Chondrocyte (in vitro differentiated cells): Measurements from ENCODE around the gene CDCA7. TPM values are rescaled to one million over a fixed set of nuclear protein-coding genes. Genes with fewer than 3 reads are reported as not detected.

Experiments
- DNase-seq: peaks from one replicate; pipeline ENCODE4 v3.0.0; 2021; ENCODE audit warnings: mixed read lengths, low spot score
- H3K27ac Mint-ChIP-seq: one replicate; pipeline ENCODE4 v1.8.0; 2021; ENCODE audit warnings: mild to moderate bottlenecking, moderate library complexity, mixed read lengths; ENCODE audit not compliant: unreplicated experiment
- H3K27me3 Mint-ChIP-seq: 2 replicates; pipeline ENCODE4 v1.8.0; 2021; ENCODE audit warnings: low read depth, mixed read lengths
- H3K36me3 Mint-ChIP-seq: 2 replicates; pipeline ENCODE4 v1.8.0; 2021; ENCODE audit warnings: low read depth, mixed read lengths
- H3K4me1 Mint-ChIP-seq: 2 replicates; pipeline ENCODE4 v1.8.0; 2021; ENCODE audit warnings: low read depth, mild to moderate bottlenecking, mixed read lengths
- H3K4me3 Mint-ChIP-seq: one replicate; pipeline ENCODE4 v1.8.0; 2021; ENCODE audit warnings: mild to moderate bottlenecking, moderate library complexity, mixed read lengths; ENCODE audit not compliant: unreplicated experiment
- H3K9me3 Mint-ChIP-seq: 2 replicates; pipeline ENCODE4 v1.8.0; 2021; ENCODE audit warnings: low read depth, mixed read lengths
- CTCF ChIP-seq: fragments of 200-600 bp; sonication (generic); IDR thresholded peaks from 2 replicates; pipeline ENCODE4 v1.5.0; 2021; ENCODE audit warnings: antibody characterized with exemption, mild to moderate bottlenecking, moderate library complexity
- total RNA-seq: library from RNA; stranded (reverse); gene quantifications from 3 replicates; pipeline ENCODE4 v1.2.1, GENCODE V29; 2021

CDCA7 gene
- total RNA-seq, 1 donor from 2014 or later, result 5.4 TPM

- Mint-ChIP-seq H3K9me3 (no peaks in the 10 kb centered on the region), H3K36me3 (no peaks in the 10 kb centered on the region), H3K4me3 (peak overlapping the region; percentile 59), H3K4me1 (peaks cover 17% of the 10 kb centered on the region), H3K27ac (no peak overlapping the region), H3K27me3 (peaks cover 22% of the 10 kb centered on the region)
- no peak for TF ChIP-seq CTCF
- DNase-seq, result no peak
Measured at GRCh38 chr2:173401716-173402326, 47.1 kb downstream of the CDCA7 start.

DNA sequence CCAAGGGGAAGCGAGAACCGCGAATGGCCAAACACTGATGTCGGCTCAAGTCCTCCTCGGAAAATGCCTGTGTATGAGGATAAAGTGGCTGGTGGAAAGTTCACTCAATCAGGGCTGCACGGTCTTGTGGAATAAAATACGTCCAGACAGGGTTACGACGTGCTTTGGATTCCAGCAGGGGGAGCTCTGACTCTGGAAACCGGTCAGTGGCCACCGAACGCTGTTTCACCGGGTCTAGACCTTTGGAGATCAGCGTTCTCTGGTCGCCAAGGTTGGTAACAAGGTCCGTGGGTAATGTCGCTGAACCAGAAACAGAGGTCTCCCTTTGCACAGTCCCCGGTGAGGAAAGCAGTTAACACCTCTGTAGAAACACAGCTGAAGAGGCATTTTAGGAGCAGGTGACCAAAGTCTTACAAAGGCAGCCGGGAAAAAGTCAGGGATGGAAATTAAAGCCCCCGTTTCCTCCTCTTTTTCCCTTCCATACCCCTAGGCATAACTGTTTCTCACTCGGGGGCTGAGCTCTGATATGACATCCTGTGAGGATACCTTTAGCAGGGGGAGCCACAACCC lies 47.8 kb downstream of the CDCA7 start:
- DNase-seq, result no peak
- peak; percentile 97 for TF ChIP-seq CTCF
- peaks cover 17% of the 10 kb centered on the region for H3K4me1 Mint-ChIP-seq
- peaks cover 22% of the 10 kb centered on the region for H3K27me3 Mint-ChIP-seq
- H3K36me3 Mint-ChIP-seq, result no peaks in the 10 kb centered on the region
- no peaks in the 10 kb centered on the region for H3K9me3 Mint-ChIP-seq
- peak overlapping the region; percentile 59 for H3K4me3 Mint-ChIP-seq
- no peak overlapping the region for H3K27ac Mint-ChIP-seq

GRCh38 chr2:173404841-173405750 lies 50.4 kb downstream of the CDCA7 start:
- no peak for TF ChIP-seq CTCF
- no peaks in the 10 kb centered on the region for H3K36me3 Mint-ChIP-seq
- H3K4me3 Mint-ChIP-seq, result no peak overlapping the region
- no peaks in the 10 kb centered on the region for H3K9me3 Mint-ChIP-seq
- no peak overlapping the region for H3K27ac Mint-ChIP-seq
- peaks cover 15% of the 10 kb centered on the region for H3K27me3 Mint-ChIP-seq
- DNase-seq, result no peak
- H3K4me1 Mint-ChIP-seq, result peaks cover 17% of the 10 kb centered on the region

DNA sequence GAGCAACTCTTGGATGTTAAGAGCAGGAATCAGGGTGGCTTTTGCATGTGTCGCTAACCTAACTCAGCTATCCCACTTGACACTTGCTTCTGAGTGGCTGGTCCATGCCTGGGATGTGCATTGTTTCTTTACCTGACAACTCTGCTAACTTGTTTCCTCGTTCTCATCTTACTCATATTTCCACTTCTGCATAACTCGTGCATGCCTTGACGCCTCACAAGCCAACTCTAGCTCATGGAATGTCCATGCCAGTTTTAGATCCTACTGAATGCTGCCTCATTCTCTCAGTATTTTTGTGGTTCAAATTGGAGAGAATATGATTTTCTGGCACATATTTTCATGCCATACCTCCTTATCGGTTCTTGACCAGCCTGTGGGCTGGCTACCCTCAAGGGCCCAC lies 52.5 kb downstream of the CDCA7 start:
- DNase-seq, result no peak
- Mint-ChIP-seq H3K4me3 (no peak overlapping the region), H3K27ac (no peak overlapping the region), H3K36me3 (no peaks in the 10 kb centered on the region), H3K4me1 (peaks cover 5% of the 10 kb centered on the region), H3K27me3 (peaks cover 5% of the 10 kb centered on the region), H3K9me3 (no peaks in the 10 kb centered on the region)
- no peak for TF ChIP-seq CTCF

- Mint-ChIP-seq H3K4me3 (no peak overlapping the region), H3K27ac (no peak overlapping the region)
Measured at GRCh38 chr2:173407646-173408045, 53.0 kb downstream of the CDCA7 start.

More at GRCh38 chr2:173407646-173408045, 53.0 kb downstream of the CDCA7 start:
- no peaks in the 10 kb centered on the region for H3K4me1 Mint-ChIP-seq
- no peaks in the 10 kb centered on the region for H3K9me3 Mint-ChIP-seq
- no peaks in the 10 kb centered on the region for H3K36me3 Mint-ChIP-seq
- no peak for TF ChIP-seq CTCF
- no peak for DNase-seq
- H3K27me3 Mint-ChIP-seq, result peaks cover 4% of the 10 kb centered on the region
